ENCODE data around the gene MCTP1. TPM values are rescaled to one million over a fixed set of nuclear protein-coding genes. Genes with fewer than 3 reads are reported as not detected.

Gene MCTP1
- total and polyA plus RNA-seq, 10 of the 15 experiments (the other 5 are each of a cell fraction or from before 2014, with no cell fraction given): 12.6 to 45.9 (median 18.8) TPM

- WGBS (ENCODE audit: insufficient coverage, insufficient replicate concordance, low lambda C conversion rate, missing lambda C conversion rate): 77% methylated on average over 2 of the region's 2 CpGs
- in situ Hi-C loops (cut with MboI): no loop called here
- Histone ChIP-seq H3K27ac (ENCODE audit: control insufficient read depth, insufficient read depth) (no peak overlapping the region), H3K9ac (ENCODE audit: control insufficient read depth, insufficient read depth, low read length) (no peak overlapping the region), H3K36me3 (ENCODE audit: control insufficient read depth in 2 of 2, insufficient read depth in 2 of 2, low read length in 1 of 2) (no peaks in the 10 kb centered on the region), H3K9me3 (replicated peaks; ENCODE audit: control insufficient read depth, insufficient read depth, low read length) (no peaks in the 10 kb centered on the region), H3K4me1 (ENCODE audit: control insufficient read depth, insufficient read depth, low read length) (no peaks in the 10 kb centered on the region), H3K79me2 (ENCODE audit: control insufficient read depth, insufficient read depth, low read length) (no peaks in the 10 kb centered on the region), H3K4me3 (no peak overlapping the region), H2AFZ (ENCODE audit: control insufficient read depth, low read depth, low read length) (no peak overlapping the region), H3K4me2 (ENCODE audit: control insufficient read depth, insufficient read depth) (no peak overlapping the region), H4K20me1 (ENCODE audit: control insufficient read depth, insufficient read depth) (no peaks in the 10 kb centered on the region), H3K27me3 (replicated peaks in 1 of 2; ENCODE audit: control insufficient read depth in 2 of 2, insufficient read depth in 2 of 2, low read length in 1 of 2) (no peaks in the 10 kb centered on the region)
- TF ChIP-seq RBBP5 (conservative IDR thresholded peaks at IDR 0.05): no peak
- no peak for TF ChIP-seq SMAD1 (IDR thresholded peaks at IDR 0.05; ENCODE audit: low read depth, partially characterized antibody)
- TF ChIP-seq NR2C1 (IDR thresholded peaks at IDR 0.05): no peak
- TF ChIP-seq RB1 (IDR thresholded peaks at IDR 0.05; ENCODE audit: borderline replicate concordance): no peak
- TF ChIP-seq SMC3 (IDR thresholded peaks at IDR 0.05; ENCODE audit: borderline replicate concordance, low read length): no peak
- no peak for TF ChIP-seq ZNF622 (IDR thresholded peaks at IDR 0.05)
- TF ChIP-seq KAT2A (conservative IDR thresholded peaks at IDR 0.05; ENCODE audit: control insufficient read depth, low read depth, low read length): no peak
- TF ChIP-seq NBN (IDR thresholded peaks at IDR 0.05): no peak
- TF ChIP-seq MYB (IDR thresholded peaks at IDR 0.05; ENCODE audit: borderline replicate concordance, low read depth, low read length): no peak
- intact Hi-C loops (cut with micrococcal nuclease; ENCODE audit: unreplicated experiment): no loop called here
- POLR2A ChIA-PET: interaction anchor here (0.5 kb wide), 1 partner anchor 245 kb away, joined by 6 read pairs; no protein-coding TSS in a partner anchor
- BruUV-seq (replicated peaks): no TSS peak
- ATAC-seq: no peak
- CTCF ChIA-PET: interaction anchor here (1.2 to 2.2 kb wide), 3 partner anchors 12 to 248 kb away, joined by 3 to 5 read pairs (median 5); no protein-coding TSS in a partner anchor
- FAIRE-seq: no peak
- DNase-seq (ENCODE audit: low read depth, low spot score): no peak
- SMC1A ChIA-PET (ENCODE audit: uncharacterized antibody, unreplicated experiment): interaction anchor here (1.1 to 2.8 kb wide), 5 partner anchors 15 to 80 kb away, joined by 3 to 9 read pairs (median 5); no protein-coding TSS in a partner anchor
- RAD21 ChIA-PET (ENCODE audit: unreplicated experiment): interaction anchor here (1.0 kb wide), 1 partner anchor 37 kb away, joined by 3 read pairs; no protein-coding TSS in a partner anchor
Measured at GRCh38 chr5:94775088-94775487, 509.8 kb downstream of the MCTP1 start.

GRCh38 chr5:94771742-94772141, 513.2 kb downstream of the MCTP1 start:
- CTCF ChIA-PET: interaction anchor here (1.3 to 1.6 kb wide), 3 partner anchors 13 to 55 kb away, joined by 3 read pairs; no protein-coding TSS in a partner anchor
- TF ChIP-seq BRCA1 (IDR thresholded peaks at IDR 0.05; ENCODE audit: low read depth, low read length): no peak
- TF ChIP-seq ZBTB11 (CRISPR knock-in tag; IDR thresholded peaks at IDR 0.05): no peak
- TF ChIP-seq SREBF1 (IDR thresholded peaks at IDR 0.05; ENCODE audit: low read length): no peak
- TF ChIP-seq HCFC1 (IDR thresholded peaks at IDR 0.05; ENCODE audit: low read length): no peak

More at GRCh38 chr5:94771742-94772141, 513.2 kb downstream of the MCTP1 start:
- ChIA-PET POLR2A (no interaction called here), SMC1A (ENCODE audit: uncharacterized antibody, unreplicated experiment) (interaction anchor here (0.6 to 1.7 kb wide), 3 partner anchors 21 to 304 kb away, joined by 3 to 5 read pairs (median 3); no protein-coding TSS in a partner anchor), RAD21 (ENCODE audit: unreplicated experiment) (interaction anchor here (1.5 kb wide), 1 partner anchor 69 kb away, joined by 3 read pairs; no protein-coding TSS in a partner anchor)
- Histone ChIP-seq H2AFZ (ENCODE audit: control insufficient read depth, low read depth, low read length) (no peak overlapping the region), H3K4me1 (ENCODE audit: control insufficient read depth, insufficient read depth, low read length) (no peaks in the 10 kb centered on the region), H3K9ac (ENCODE audit: control insufficient read depth, insufficient read depth, low read length) (no peak overlapping the region), H4K20me1 (ENCODE audit: control insufficient read depth, insufficient read depth) (no peaks in the 10 kb centered on the region), H3K4me3 (no peak overlapping the region), H3K27me3 (replicated peaks in 1 of 2; ENCODE audit: control insufficient read depth in 2 of 2, insufficient read depth in 2 of 2, low read length in 1 of 2) (no peaks in the 10 kb centered on the region), H3K9me3 (replicated peaks; ENCODE audit: control insufficient read depth, insufficient read depth, low read length) (no peaks in the 10 kb centered on the region), H3K27ac (ENCODE audit: control insufficient read depth, insufficient read depth) (no peak overlapping the region), H3K79me2 (ENCODE audit: control insufficient read depth, insufficient read depth, low read length) (no peaks in the 10 kb centered on the region), H3K36me3 (ENCODE audit: control insufficient read depth in 2 of 2, insufficient read depth in 2 of 2, low read length in 1 of 2) (no peaks in the 10 kb centered on the region), H3K4me2 (ENCODE audit: control insufficient read depth, insufficient read depth) (no peak overlapping the region)
- intact Hi-C loops (cut with micrococcal nuclease; ENCODE audit: unreplicated experiment): no loop called here
- 11% methylated on average over 2 of the region's 2 CpGs for WGBS (ENCODE audit: insufficient coverage, insufficient replicate concordance, low lambda C conversion rate, missing lambda C conversion rate)
- BruUV-seq (replicated peaks): no TSS peak
- no peak for FAIRE-seq
- peak; percentile 23 for ATAC-seq
- DNase-seq (ENCODE audit: low read depth, low spot score): no peak
- in situ Hi-C loops (cut with MboI): no loop called here

Measured in GM12878 (cell line).